NCI-H510A (cell line): ENCODE data around the gene SOHLH1.

Experiments used
- DNase-seq: peaks from one replicate; lab custom pipeline; 2025; lab: John Stamatoyannopoulos, UW

Gene SOHLH1

GRCh38 chr9:135703726-135704125 is 4.4 kb upstream of the SOHLH1 start:
- no peak for DNase-seq

GRCh38 chr9:135701959-135702721 is 2.9 kb upstream of the SOHLH1 start, which contains the start of gene KCNT1:
KCNT1 (plus strand) TSS chr9:135702185; CDS start chr9:135702259, 74 bp downstream.
- DNase-seq, result no peak

- DNase-seq, result no peak
Observed at GRCh38 chr9:135701067-135701958, 2.0 kb upstream of the SOHLH1 start.

DNA sequence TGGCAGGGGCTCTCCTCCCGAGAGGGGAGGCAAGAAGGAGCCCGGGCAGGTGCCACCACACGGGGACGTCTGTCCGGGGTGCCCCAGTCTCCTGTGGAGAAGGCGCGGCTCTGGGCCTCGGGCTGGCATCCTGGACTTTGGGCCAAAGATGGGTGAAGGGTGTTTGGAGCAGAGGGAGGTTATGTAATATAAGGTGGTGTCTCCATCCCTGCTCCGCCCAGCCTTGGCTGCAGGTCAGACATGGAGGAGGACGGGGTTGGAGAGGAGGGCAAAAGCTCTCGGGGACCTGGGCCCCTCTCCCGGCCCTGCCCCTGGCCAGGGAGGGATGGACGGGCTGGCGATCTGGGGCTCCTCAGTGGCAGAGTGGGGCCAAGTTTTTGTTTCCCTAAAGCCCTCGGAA is 1.2 kb upstream of the SOHLH1 start:
- DNase-seq, result no peak

GRCh38 chr9:135698767-135699166 is 514 bp downstream of the SOHLH1 start:
- no peak for DNase-seq

GRCh38 chr9:135698236-135698635 is 1.0 kb downstream of the SOHLH1 start:
- DNase-seq, result no peak

- no peak for DNase-seq
Observed at GRCh38 chr9:135697226-135697625, 2.1 kb downstream of the SOHLH1 start.

DNA sequence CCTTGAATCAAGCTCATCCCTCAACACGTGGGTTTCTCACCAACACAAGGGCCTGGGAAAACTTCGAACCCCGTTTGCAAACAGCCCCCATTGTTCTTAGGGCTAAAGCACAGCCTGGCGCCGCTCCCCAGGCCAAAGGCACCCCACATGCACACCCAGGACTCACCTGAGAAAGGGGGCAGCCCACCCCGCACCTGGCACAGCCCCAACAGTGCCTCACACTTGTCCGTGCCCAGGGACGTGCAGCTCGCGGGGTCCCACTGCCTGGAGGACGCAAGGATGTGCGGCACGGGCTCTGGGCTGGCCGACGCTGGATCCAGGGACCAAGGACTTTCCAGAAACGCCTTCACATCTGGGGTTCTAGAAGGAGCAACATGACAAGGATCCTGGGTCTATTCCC is 2.8 kb downstream of the SOHLH1 start:
- DNase-seq, result no peak

- DNase-seq, result no peak
Observed at GRCh38 chr9:135695642-135696041, 3.6 kb downstream of the SOHLH1 start.

DNA sequence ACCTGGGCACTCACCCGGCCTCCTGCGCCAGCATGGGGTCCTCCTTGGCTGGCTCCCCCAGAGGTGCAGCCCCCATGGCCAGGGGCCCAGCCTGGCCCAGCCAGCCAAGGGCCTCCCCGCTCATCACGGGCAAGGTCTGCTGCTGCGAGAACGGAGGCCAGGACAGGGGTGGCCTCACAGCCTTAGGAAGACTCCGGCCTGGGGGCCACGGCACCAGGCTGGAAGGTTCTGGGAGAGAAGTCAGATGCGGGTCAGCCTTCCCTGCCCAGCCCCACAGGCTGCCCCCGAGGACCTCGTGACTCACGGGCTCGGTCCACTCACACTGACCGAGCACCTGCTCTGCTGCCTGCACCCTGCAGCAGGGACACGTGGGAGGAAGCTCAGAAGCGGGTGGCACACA is 4.2 kb downstream of the SOHLH1 start:
- no peak for DNase-seq

DNA sequence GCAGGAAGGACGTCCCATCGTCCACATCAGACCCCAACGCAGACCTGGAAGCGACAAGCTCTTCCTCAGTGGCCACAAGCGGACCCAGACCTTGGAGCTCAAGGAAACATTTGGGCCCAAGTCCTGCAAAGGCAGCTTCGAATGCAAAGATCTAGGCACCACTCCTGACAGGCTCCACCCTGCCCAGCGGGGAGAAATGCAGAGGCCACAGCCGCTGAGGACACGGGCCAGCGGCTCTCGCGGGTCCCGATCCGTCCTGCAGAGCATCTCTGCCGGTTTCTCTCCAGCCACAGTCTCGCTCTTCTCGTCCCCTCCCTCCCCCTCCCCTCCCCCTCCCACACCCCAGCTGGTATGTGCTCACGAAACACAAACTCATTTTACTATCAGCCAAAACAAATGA is 4.9 kb downstream of the SOHLH1 start:
- DNase-seq, result no peak

DNA sequence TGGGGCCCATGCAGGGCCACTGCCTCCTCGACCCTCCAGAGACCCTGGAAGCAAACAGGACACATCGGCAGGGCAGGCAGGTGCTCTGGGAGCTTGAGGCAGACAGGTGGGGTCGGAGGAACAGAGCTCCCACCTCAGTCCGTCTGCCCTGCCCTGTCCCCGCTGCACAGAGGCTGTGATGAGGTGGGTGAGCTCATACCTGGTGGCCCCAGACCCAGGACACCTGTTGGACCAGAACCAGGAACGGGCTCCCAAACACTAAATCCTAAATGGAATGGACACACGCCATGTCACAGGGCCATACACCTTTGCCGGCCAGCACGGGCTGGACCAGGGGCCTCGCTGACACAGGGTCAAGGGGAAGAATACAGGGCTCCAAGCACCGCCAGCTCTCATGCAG is 5.5 kb downstream of the SOHLH1 start:
- no peak for DNase-seq

DNA sequence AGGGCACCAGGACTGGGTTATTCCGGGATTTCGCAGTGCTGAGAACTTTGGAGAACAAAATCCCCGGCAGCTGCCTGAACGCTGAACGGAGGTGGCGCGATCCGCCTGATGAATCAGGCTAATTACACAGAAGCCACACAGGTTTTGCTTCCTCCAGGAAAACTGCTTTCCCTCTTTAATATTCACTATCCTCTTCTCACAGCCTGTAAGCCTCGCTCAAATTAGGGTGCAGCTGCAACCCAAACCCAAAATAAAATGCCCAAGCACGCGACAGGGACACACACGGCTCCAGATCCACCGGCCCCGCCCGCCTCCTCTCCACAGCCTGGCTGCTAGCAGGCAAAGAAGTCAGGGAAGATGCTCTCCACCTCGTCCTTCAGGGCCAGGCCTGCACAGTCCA is 6.0 kb downstream of the SOHLH1 start:
- DNase-seq, result no peak

- DNase-seq, result no peak
Observed at GRCh38 chr9:135692410-135692809, 6.9 kb downstream of the SOHLH1 start.

- no peak for DNase-seq
Observed at GRCh38 chr9:135690836-135691570, 8.3 kb downstream of the SOHLH1 start.

DNA sequence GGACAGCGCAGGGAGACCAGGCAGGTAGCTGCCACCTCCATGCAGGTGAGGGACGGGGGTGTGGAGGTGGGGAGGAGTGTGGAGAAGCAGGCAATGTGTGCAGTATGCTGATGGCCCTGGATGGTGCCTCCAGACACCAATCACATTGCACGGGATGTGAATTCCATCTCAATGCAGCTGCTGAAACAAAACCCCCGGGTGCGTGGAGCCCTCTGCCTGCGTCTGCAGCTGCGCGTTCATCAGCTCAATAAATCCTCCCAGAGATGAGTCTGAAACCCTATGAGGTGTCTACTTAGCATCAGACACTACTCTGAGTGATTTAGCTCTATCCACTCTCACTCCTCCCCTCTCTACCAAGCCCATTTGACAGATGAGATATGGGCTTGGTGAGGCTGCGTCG is 10.3 kb downstream of the SOHLH1 start:
- DNase-seq, result no peak

DNA sequence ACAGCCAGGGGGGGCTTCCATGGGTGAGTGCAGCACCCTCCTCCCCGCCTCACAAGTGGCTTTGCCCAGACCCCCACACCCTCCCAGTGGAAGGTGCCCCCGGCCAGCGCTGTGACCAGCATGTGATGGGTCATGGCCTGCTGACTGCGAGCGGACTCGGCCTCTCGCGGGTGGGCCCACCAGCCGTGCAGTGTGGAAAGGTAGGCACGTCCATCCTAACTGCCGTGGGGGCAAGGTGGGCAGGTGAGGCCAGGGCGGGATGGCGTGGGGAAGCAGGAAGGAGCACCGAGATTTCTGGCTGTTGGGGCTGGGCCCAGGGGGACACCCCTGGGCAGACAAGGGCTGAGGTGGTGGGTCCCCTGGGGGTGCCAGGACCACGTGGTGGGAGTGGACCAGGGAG is 12.1 kb downstream of the SOHLH1 start:
- DNase-seq, result no peak

DNA sequence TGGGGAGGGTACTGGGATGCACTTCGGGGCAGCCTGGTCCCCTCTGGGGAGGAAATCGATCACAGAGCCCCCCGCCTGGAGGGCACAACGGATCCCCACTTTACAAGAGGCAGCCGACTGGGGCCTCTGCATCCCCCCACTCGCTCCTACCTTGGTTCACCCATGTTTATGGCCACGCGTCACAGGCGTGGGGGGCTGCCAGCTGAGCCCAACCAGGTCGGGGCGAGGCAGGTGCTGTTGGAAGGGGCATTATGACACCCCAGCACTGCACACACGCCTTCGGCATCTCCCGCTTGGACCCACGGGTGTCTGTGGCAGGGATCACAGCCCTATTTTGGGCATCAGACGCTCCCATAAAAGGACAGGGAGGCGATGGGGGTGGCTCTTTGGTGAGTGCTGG is 14.6 kb downstream of the SOHLH1 start:
- no peak for DNase-seq

- no peak for DNase-seq
Observed at GRCh38 chr9:135683401-135684034, 15.8 kb downstream of the SOHLH1 start.

GRCh38 chr9:135681161-135681560 is 18.1 kb downstream of the SOHLH1 start:
- DNase-seq, result no peak

DNA sequence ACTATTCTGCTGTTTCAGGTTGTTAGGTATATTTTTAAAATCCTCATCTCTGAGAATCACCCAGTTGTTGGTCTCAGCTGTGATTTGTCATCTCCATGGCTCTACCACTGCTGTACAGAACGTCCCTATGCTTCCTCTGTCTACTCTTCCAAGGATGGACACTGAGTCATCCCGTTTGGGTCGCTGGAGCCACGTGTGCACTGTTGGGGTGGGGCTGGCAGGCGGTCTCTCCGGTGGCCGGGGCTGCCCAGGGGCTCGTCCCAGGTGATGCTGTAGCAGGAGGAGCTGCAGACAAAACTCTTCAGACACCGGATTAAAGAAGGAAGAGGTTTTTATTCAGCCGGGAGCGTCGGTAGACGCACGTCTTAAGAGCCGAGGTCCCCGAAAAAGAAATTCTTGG is 19.2 kb downstream of the SOHLH1 start:
- DNase-seq, result no peak
